HTR-8/SVneo (cell line): Measurements from ENCODE around the gene ANKS6.

Experiments
- DNase-seq: peaks from one replicate; pipeline ENCODE4 v3.0.0; 2011; ENCODE audit warnings: low spot score, mixed read lengths; ENCODE audit not compliant: insufficient read length
- FAIRE-seq: peaks from 2 replicates; lab custom pipeline; 2011; peaks lifted over from hg19 to GRCh38; lab: Jason Lieb, UNC

The ANKS6 gene

GRCh38 chr9:98818764-98819163, 22.4 kb upstream of the ANKS6 start:
- FAIRE-seq, result no peak

GRCh38 chr9:98815391-98815951, 19.1 kb upstream of the ANKS6 start:
- DNase-seq, result no peak
- FAIRE-seq, result no peak

More at GRCh38 chr9:98818764-98819163, 22.4 kb upstream of the ANKS6 start:
- DNase-seq, result no peak

GRCh38 chr9:98811051-98811650, 14.8 kb upstream of the ANKS6 start:
- DNase-seq (no peak), FAIRE-seq (no peak)

GRCh38 chr9:98810102-98810842, 13.9 kb upstream of the ANKS6 start:
- FAIRE-seq (no peak), DNase-seq (no peak)

- no peak for DNase-seq
- no peak for FAIRE-seq
Measured at GRCh38 chr9:98809311-98810101, 13.2 kb upstream of the ANKS6 start.

GRCh38 chr9:98808875-98809274, 12.5 kb upstream of the ANKS6 start:
- no peak for DNase-seq
- no peak for FAIRE-seq

GRCh38 chr9:98808411-98808815, 12.1 kb upstream of the ANKS6 start:
- FAIRE-seq, result no peak
- no peak for DNase-seq

GRCh38 chr9:98807814-98808195, 11.4 kb upstream of the ANKS6 start:
- DNase-seq, result no peak
- FAIRE-seq, result no peak

- DNase-seq (peak; percentile 39), FAIRE-seq (no peak)
Measured at GRCh38 chr9:98807070-98807813, 10.9 kb upstream of the ANKS6 start, which contains the start of gene GALNT12. Gene GALNT12 (plus strand): TSS chr9:98807670. CDS start chr9:98807699, 29 bp downstream.

- DNase-seq, result no peak
- FAIRE-seq, result no peak
Measured at GRCh38 chr9:98806394-98807035, 10.2 kb upstream of the ANKS6 start.

GRCh38 chr9:98805506-98806272, 9.3 kb upstream of the ANKS6 start:
- DNase-seq (no peak), FAIRE-seq (no peak)

GRCh38 chr9:98804083-98804482, 7.7 kb upstream of the ANKS6 start:
- no peak for FAIRE-seq
- no peak for DNase-seq

- FAIRE-seq, result no peak
- no peak for DNase-seq
Measured at GRCh38 chr9:98801969-98802371, 5.6 kb upstream of the ANKS6 start.

- no peak for FAIRE-seq
- DNase-seq, result no peak
Measured at GRCh38 chr9:98801561-98801960, 5.2 kb upstream of the ANKS6 start.

GRCh38 chr9:98798254-98798653, 1.9 kb upstream of the ANKS6 start:
- FAIRE-seq, result no peak
- DNase-seq, result no peak

- no peak for DNase-seq
- FAIRE-seq, result no peak
Measured at GRCh38 chr9:98797491-98797890, 1.1 kb upstream of the ANKS6 start.

GRCh38 chr9:98795970-98796363, 388 bp downstream of the ANKS6 start:
- FAIRE-seq, result no peak

GRCh38 chr9:98795295-98795955, 930 bp downstream of the ANKS6 start:
- DNase-seq, result no peak
- no peak for FAIRE-seq

More at GRCh38 chr9:98795970-98796363, 388 bp downstream of the ANKS6 start:
- no peak for DNase-seq
